ENCODE measurements around the gene ZBTB24. TPM values are rescaled to one million over a fixed set of nuclear protein-coding genes. Genes with fewer than 3 reads are reported as not detected.

Gene ZBTB24
- total RNA-seq: 13.5 TPM

DNA sequence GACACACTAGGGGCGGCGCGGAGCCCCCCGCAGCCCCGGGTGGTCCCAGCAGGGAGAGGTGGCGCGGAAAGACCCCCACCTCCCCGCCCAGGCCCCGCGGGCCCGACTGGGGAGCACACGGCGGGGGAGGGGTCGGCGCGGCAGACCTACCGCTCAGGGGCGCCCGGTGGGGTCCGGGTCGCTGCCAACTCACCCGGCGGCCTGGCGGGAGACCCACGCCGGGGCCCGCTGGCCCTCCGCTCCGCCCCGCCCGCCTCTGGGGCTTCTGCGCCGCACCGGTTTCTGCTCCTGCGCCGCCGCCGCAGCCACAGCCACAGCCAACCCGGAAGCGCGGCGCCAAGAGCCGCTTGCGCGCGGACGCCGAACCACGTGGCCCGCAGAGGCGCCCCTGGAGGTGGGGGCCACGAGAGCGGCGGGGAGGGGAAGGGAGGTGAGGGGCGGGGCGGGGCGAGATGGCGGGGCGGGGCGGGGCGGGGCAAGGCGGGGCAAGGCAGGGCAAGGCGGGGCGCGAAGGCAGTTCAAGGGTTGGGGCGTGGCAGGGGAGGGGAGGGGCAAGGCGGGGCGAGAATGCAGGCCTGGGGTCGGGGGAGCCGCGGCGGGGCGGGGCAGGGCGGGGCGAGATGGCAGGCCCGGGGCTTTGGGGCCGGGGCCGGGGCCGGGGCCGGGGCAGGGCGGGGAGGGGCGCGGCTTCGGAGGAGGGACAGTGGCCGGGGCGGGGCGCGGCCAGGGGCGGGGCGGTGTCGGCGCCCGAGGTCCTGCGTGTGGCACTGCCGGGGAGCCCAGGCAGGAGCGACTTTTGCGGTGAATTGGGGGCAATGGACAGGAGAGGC is at the start of gene ZBTB24:
TSS of gene ZBTB24 (minus strand) at position 315 of the 830 bp plus-strand sequence. CDS start 1,193 bp downstream, outside the sequence.

GRCh38 chr6:109455437-109456110 is 27.4 kb downstream of the ZBTB24 start, which contains the start of gene MICAL1:
TSS of gene MICAL1 (minus strand) at chr6:109455772. CDS start at chr6:109454196, 1,576 bp downstream.

GRCh38 chr6:109440331-109441068 is 42.5 kb downstream of the ZBTB24 start, which contains the start of the genes PPIL6 and SMPD2:
TSS of gene PPIL6 (minus strand) at chr6:109440628. CDS start at chr6:109440590, 38 bp downstream.
TSS of gene SMPD2 (plus strand) at chr6:109440724. CDS start at chr6:109441122, 398 bp downstream.

Other genes with a start within 250 kb of the ZBTB24 start
- 43.8 TPM for gene CD164, start 100.8 kb downstream of the ZBTB24 start, total RNA-seq
- 24.1 TPM for gene PPIL6, start 42.6 kb downstream of the ZBTB24 start, total RNA-seq
- 7.5 TPM for gene SMPD2, start 42.5 kb downstream of the ZBTB24 start, total RNA-seq
- 69.8 TPM for gene MICAL1, start 27.4 kb downstream of the ZBTB24 start, total RNA-seq
- gene AK9, start 208.0 kb upstream of the ZBTB24 start, total RNA-seq: 45.1 TPM
- gene FIG4, start 208.1 kb upstream of the ZBTB24 start, total RNA-seq: 49.8 TPM

Data from parietal lobe (tissue), 1 donor.